Endometrial microvascular endothelial cells (primary cell): ENCODE measurements around the gene SPDYE4. TPM values are rescaled to one million over a fixed set of nuclear protein-coding genes. Genes with fewer than 3 reads are reported as not detected.

ENCODE experiments used
- in situ Hi-C: cut with HindIII; loops from 2 replicates; pipeline ENCODE4 v1.10.0; 2017; ENCODE audit warnings: low sequenced_read_pairs, low pct_unique_long_range_greater_than_20kb; ENCODE audit errors: inconsistent ontology term
- total RNA-seq: library from RNA; depleted of rRNA; stranded (reverse); fragments of >200 nt; gene quantifications from one replicate; pipeline ENCODE4 v1.2.3, GENCODE V29; 2015; ENCODE audit errors: inconsistent ontology term

SPDYE4 gene
- total RNA-seq, 1 donor from 2014 or later, result not detected

GRCh38 chr17:8788998-8789397 is 30.7 kb upstream of the SPDYE4 start:
- in situ Hi-C loops, result no loop called here

- in situ Hi-C loops, result no loop called here
Measured at GRCh38 chr17:8785547-8786413, 27.4 kb upstream of the SPDYE4 start.

- in situ Hi-C loops, result no loop called here
Measured at GRCh38 chr17:8782176-8782575, 23.8 kb upstream of the SPDYE4 start.

- in situ Hi-C loops, result no loop called here
Measured at GRCh38 chr17:8781776-8782175, 23.4 kb upstream of the SPDYE4 start.

- in situ Hi-C loops, result no loop called here
Measured at GRCh38 chr17:8776881-8777280, 18.5 kb upstream of the SPDYE4 start.

GRCh38 chr17:8776248-8776647 is 17.9 kb upstream of the SPDYE4 start:
- in situ Hi-C loops, result no loop called here

- in situ Hi-C loops, result loop anchor here (25.0 kb wide), 1 partner anchor 329 kb away; the partner anchor contains the start of gene NDEL1
Measured at GRCh38 chr17:8766731-8767130, 8.4 kb upstream of the SPDYE4 start.

DNA sequence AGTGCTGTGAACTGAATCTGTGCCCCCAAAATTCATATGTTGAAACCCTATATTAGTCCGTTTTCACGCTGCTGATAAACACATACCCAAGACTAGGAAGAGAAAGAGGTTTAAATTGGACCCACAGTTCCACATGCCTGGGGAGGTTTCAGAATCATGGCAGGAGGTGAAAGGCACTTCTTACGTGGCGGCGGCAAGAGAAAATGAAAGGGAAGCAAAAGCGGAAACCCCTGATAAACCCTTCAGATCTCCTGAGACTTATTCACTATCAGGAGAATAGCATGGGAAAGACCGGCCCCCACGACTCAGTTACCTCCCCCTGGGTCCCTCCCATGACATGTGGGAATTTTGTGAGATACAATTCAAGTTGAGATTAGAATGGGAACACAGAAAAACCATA is 3.7 kb upstream of the SPDYE4 start:
- in situ Hi-C loops, result loop anchor here (25.0 kb wide), 1 partner anchor 325 kb away; the partner anchor contains the start of gene NDEL1

GRCh38 chr17:8757189-8757588 is 1.2 kb downstream of the SPDYE4 start:
- in situ Hi-C loops, result loop anchor here (25.0 kb wide), 1 partner anchor 320 kb away; the partner anchor contains the start of gene NDEL1

GRCh38 chr17:8755590-8756255 is 2.6 kb downstream of the SPDYE4 start:
- in situ Hi-C loops, result loop anchor here (25.0 kb wide), 1 partner anchor 318 kb away; the partner anchor contains the start of gene NDEL1

GRCh38 chr17:8754890-8755289 is 3.5 kb downstream of the SPDYE4 start:
- in situ Hi-C loops, result loop anchor here (25.0 kb wide), 1 partner anchor 318 kb away; the partner anchor contains the start of gene NDEL1

GRCh38 chr17:8753976-8754440 is 4.3 kb downstream of the SPDYE4 start:
- in situ Hi-C loops, result loop anchor here (25.0 kb wide), 1 partner anchor 317 kb away; the partner anchor contains the start of gene NDEL1

GRCh38 chr17:8753136-8753975 is 5.0 kb downstream of the SPDYE4 start:
- in situ Hi-C loops, result loop anchor here (25.0 kb wide), 1 partner anchor 316 kb away; the partner anchor contains the start of gene NDEL1

- in situ Hi-C loops, result loop anchor here (25.0 kb wide), 1 partner anchor 312 kb away; the partner anchor contains the start of gene NDEL1
Measured at GRCh38 chr17:8749616-8750015, 8.7 kb downstream of the SPDYE4 start.

DNA sequence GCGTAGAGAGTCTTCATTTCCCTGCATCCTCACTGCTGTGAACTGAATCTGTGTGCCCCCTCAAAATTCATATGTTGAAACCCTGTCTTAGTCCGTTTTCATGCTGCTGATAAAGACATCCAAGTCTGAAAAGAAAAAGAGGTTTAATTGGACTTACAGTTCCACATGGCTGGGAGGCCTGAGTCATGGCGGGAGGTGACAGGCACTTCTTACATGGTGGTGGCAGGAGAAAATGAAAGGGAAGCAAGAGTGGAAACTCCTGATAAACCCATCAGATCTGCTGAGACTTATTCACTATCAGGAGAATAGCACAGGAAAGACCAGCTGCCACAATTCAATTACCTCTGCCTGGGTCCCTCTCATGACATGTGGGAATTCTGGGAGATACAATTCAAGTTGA is 10.6 kb downstream of the SPDYE4 start:
- in situ Hi-C loops, result no loop called here

DNA sequence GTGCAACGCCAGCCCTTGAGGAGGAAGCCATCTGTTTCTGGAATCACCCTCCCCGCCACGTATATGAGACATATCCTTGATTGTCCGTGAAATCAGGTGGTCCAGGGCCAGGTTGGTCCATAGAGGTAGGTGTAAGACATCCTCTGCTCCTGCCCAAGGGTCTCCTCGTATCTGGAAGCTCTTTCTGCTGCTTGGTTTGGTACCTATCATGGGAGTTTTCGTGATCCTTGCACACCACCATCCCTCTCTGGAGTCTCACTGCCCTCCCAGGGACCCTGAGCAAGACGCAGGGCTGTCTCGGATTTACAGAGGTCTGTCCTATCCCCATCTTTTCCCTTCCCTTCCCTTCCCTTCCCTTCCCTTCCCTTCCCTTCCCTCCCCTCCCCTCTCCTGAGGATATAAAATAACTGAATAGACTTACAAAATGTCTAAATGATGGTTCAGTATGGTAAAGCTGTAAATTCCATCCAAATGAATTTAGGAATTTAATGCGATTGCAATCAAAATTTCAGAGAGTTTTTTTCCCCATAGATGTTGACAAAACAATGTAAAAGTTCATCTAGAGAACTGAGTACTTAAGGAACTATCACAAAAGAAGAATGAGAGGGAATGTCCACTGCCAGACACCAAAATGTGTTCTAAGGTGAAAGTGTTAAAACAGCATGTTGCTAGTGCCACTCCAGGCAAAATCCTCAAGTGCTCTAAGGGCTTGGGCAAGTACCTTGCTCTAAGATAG is 11.7 kb downstream of the SPDYE4 start:
- in situ Hi-C loops, result no loop called here

- in situ Hi-C loops, result no loop called here
Measured at GRCh38 chr17:8745586-8746500, 12.5 kb downstream of the SPDYE4 start.
